C4-2B (cell line): ENCODE measurements around the gene IFRD1.

Experiments
- CTCF ChIP-seq: fragments of 450-650 bp; conservative IDR thresholded peaks from 2 replicates; pipeline ENCODE4 v1.5.1; 2017; ENCODE audit warnings: mild to moderate bottlenecking
- ZFX ChIP-seq: fragments of 450-650 bp; IDR thresholded peaks from 2 replicates; pipeline ENCODE4 v1.6.1; 2017

- TF ChIP-seq CTCF, result no peak
- no peak for TF ChIP-seq ZFX
These were observed 18.5 kb upstream of the IFRD1 start for GRCh38 chr7:112431803-112432202.
